Naive thymus-derived CD8-positive, alpha-beta T cell (primary cell): ENCODE results near the gene EFNA4. TPM values are rescaled to one million over a fixed set of nuclear protein-coding genes. Genes with fewer than 3 reads are reported as not detected.

Experiments
- ATAC-seq, 2 donors: fragments of 150-1000 bp; cut with Tn5 transposase in 1 of 2; sonication (Bioruptor Pico), chemical (Tn5 transposase) in 1 of 2; 1 replicate in 1 of 2; 2 replicates in 1 of 2; pipeline ENCODE4 v1.10.0; 2021; ENCODE audit warnings: mild to moderate bottlenecking in 2 of 2, moderate library complexity in 2 of 2
- POLR2A ChIA-PET: fragments of 350-600 bp; sonication (Branson Sonifier 250); formaldehyde crosslinking; loops from one replicate; lab custom pipeline; 2021; ENCODE audit warnings: antibody characterized with exemption; lab: Charles Lee
- DNase-seq, 10 donors: peaks; one replicate each; pipeline versions ENCODE4 v3.0.0 to v3.0.0-alpha.2; 2020 to 2022
- H3K27ac Mint-ChIP-seq, 10 donors: one replicate each; pipeline ENCODE4 v1.8.0; 2020 to 2022; ENCODE audit warnings: mild to moderate bottlenecking in 10 of 10, mixed read lengths in 10 of 10, moderate library complexity in 4 of 10, inconsistent platforms in 1 of 10
- H3K27me3 Mint-ChIP-seq, 5 donors: one replicate each; pipeline ENCODE4 v1.8.0; 2021 to 2022; ENCODE audit warnings: mixed read lengths in 5 of 5
- H3K36me3 Mint-ChIP-seq, 3 donors: one replicate each; pipeline ENCODE4 v1.8.0; 2020 to 2022; ENCODE audit warnings: mixed read lengths in 3 of 3, mild to moderate bottlenecking in 2 of 3, inconsistent platforms in 1 of 3
- H3K4me1 Mint-ChIP-seq, 4 donors: one replicate each; pipeline ENCODE4 v1.8.0; 2021 to 2022; ENCODE audit warnings: mixed read lengths in 4 of 4
- H3K4me3 Mint-ChIP-seq, 10 donors: one replicate each; pipeline ENCODE4 v1.8.0; 2020 to 2022; ENCODE audit warnings: mild to moderate bottlenecking in 10 of 10, mixed read lengths in 10 of 10, moderate library complexity in 6 of 10, inconsistent platforms in 1 of 10
- H3K9me3 Mint-ChIP-seq, 9 donors: one replicate each; pipeline ENCODE4 v1.8.0; 2020 to 2022; ENCODE audit warnings: mixed read lengths in 9 of 9, mild to moderate bottlenecking in 3 of 9, inconsistent platforms in 1 of 9, moderate library complexity in 1 of 9
- polyA plus RNA-seq, 3 donors: library from polyadenylated mRNA; unstranded; fragments of 300-500 nt; fragmentation: Illumina TruSeq; gene quantifications; one replicate each; pipeline ENCODE4 v1.2.3, GENCODE V29; 2021
- total RNA-seq, 8 experiments: library from RNA in 2 of 8; stranded (reverse) in 2 of 8; gene quantifications; one replicate each; pipeline ENCODE4 v1.2.3 and lab custom pipeline; 2021 to 2026

Gene EFNA4
- total and polyA plus RNA-seq, 5 experiments from 2014 or later = 1.0 to 5.3 (median 2.6) TPM

DNA sequence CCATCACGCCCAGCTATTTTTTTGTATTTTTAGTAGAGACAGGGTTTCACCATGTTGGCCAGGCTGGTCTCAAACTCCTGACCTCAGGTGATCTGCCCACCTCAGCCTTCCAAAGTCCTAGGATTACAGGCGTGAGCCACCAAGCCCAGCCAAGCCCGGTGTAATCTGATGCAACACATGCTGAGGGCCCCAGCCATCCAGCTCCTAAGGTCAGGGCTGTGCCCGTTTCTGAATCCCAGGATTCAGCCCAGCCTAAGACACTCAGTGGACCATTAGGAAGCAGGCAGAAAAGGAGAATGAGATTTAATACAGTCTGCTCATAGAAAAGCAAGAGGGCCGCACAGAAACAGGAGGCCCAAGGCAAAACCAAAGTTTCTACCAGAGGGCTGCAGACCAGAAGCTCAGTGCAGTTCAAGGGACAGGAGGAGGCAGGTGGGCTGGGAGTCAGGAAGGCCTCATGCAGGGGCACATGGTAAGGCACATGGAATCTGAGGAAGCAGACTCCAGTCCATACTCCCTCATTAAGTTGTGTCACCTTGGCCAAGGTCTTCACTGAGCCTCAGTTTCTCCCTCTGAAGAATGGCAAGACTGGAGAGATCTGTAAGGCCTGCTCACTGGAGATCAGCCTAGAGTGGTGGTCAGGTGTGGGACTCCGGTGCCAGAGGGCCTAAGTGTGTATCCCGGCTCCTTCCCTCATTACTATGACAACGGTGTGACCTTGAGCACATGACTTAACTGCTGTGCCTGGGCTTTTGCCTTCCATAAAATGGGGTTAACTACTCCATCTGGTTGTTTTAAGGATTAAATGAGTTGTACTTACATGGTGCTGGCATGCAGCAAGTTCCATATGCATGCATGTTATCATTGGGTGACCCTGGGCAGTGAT is 14.8 kb upstream of the EFNA4 start:
- POLR2A ChIA-PET = interaction anchor here (1.3 to 1.4 kb wide), 2 partner anchors 13 to 15 kb away, joined by 3 read pairs; no protein-coding TSS in a partner anchor
- H3K4me3 Mint-ChIP-seq = peak overlapping the region in 4 of 10 donors; percentile 14 to 87 (median 66)

DNA sequence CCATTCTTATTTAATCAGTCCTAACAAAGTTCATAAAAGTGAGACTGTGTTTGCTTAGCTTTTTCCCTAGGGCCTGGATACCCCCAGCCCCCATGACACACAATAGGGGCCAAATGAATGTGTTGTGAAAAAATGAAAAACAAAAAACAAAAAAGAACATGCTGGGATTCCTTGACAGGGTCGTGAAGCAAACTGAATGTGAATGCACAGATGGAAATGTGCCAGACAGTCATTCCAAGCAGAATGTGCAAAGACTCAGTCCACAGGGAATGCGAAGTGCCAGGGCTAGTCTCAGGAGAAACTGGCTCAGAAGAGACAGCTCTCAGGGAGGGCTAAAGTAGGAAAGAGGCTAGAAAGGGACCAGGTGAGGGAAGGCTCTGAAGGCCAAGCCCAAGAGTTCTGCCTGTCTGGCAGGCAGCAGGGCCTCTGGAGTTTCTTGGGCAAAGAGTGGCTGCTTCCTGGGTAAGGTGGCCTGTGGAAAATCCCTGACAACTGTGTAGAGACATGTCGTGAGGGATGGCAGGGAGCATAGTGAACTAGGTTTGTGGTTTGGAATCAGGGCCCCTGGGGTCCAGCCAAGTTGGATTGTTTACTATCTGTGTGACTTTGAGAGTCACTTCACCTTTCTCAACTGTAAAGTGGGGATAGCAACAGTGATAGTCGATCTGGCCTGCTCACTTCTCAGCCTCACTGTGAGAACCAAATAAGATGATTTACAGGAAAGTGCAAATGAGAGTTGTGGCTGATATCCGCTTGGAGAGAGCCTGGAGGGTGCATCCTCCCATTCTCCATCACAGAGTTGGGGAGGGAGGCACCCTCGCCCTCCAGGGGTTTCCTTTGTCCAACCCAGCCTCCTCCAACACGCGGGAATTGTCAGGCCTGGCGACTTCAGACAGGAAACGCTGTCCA is 13.6 kb upstream of the EFNA4 start:
- Mint-ChIP-seq H3K27ac (peak overlapping the region in 6 of 10 donors; percentile 9 to 86 (median 37)), H3K9me3 (no peaks in the 10 kb centered on the region), H3K4me1 (peaks cover 11 to 30% (median 24%) of the 10 kb centered on the region in 4 donors), H3K27me3 (peaks cover 0 to 2% (median 0%) of the 10 kb centered on the region in 5 donors), H3K36me3 (no peaks in the 10 kb centered on the region), H3K4me3 (peak overlapping the region; percentile 79 to 91 (median 86))
- POLR2A ChIA-PET = interaction anchor here (1.3 to 2.7 kb wide), 3 partner anchors 11 to 35 kb away, joined by 5 to 15 read pairs (median 11); no protein-coding TSS in a partner anchor
- ATAC-seq (no peak), DNase-seq (no peak)

More for the DNA sequence above, 14.8 kb upstream of the EFNA4 start:
- no peak for ATAC-seq
- Mint-ChIP-seq H3K27ac (no peak overlapping the region), H3K4me1 (peaks cover 15 to 36% (median 26%) of the 10 kb centered on the region in 4 donors), H3K27me3 (peaks cover 0 to 2% (median under 1%) of the 10 kb centered on the region in 5 donors), H3K9me3 (no peaks in the 10 kb centered on the region), H3K36me3 (no peaks in the 10 kb centered on the region)
- no peak for DNase-seq

DNA sequence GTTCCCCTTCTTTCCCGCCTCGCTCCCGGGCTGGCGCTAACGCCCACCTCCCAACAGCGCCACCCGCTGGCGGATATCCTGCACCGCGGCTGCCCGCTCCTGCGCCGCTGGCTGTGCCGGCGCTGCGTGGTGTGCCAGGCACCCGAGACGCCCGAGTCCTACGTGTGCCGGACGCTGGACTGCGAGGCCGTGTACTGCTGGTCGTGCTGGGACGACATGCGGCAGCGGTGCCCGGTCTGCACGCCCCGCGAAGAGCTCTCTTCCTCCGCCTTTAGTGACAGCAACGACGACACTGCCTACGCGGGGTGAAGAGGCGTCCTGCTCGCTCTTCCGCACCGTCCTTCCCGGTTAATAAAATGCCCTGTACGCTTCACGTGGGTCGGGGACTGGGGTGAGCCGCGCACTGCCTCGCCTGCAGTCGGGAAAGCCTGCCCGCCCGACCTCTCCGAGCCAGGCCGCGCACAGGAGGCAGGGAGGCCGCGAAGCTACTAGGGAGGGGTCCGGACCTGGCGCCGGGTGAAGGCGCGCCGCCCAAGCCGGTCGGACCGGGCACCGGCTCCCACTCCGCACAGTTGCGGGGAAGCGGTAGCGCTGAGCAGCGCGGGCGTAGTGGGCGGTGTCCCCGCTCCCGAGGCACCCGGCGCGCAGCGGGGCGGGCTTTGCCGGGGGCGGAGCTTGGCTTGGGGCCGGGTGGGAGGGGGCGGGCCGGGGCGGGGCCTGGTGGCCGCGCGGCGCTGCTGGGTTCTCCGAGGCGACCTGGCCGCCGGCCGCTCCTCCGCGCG is 12.8 kb upstream of the EFNA4 start, which contains the start of gene ADAM15:
TSS of gene ADAM15 (plus strand) at position 757 of the 782 bp plus-strand sequence. CDS start 71 bp downstream, outside the sequence.
- POLR2A ChIA-PET = interaction anchor here (0.5 to 2.7 kb wide), 12 partner anchors 10 to 114 kb away, joined by 3 to 15 read pairs (median 5); partner anchors contain the start of genes EFNA3, PBXIP1 and PYGO2
- ATAC-seq = peak; percentile 79 to 85
- Mint-ChIP-seq H3K9me3 (no peaks in the 10 kb centered on the region), H3K27me3 (peaks cover 0 to 2% (median 0%) of the 10 kb centered on the region in 5 donors), H3K36me3 (no peaks in the 10 kb centered on the region), H3K4me1 (peaks cover 9 to 27% (median 22%) of the 10 kb centered on the region in 4 donors), H3K4me3 (peak within 1 kb of the TSS; percentile 79 to 91 (median 86)), H3K27ac (peak within 1 kb of the TSS; percentile 23 to 86 (median 64))
- DNase-seq = peak; percentile 58 to 83 (median 72)

DNA sequence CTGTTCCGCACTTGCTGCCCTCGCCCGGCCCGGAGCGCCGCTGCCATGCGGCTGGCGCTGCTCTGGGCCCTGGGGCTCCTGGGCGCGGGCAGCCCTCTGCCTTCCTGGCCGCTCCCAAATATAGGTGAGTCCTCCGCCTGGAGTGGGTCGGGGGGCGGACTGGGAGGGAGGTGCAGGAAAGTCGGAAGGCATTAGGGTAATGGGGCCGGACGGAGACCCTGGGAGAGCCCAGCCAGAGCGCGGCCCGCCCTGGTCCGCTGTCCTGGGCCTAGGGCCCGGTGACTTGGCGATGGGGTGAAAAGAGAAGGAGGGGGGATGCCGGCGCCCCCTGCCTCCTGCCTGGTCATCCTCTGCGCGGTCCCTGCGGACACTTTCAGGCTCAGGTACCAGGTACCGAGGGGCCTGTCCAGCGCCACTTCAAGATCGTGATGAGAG is 12.2 kb upstream of the EFNA4 start:
- POLR2A ChIA-PET = interaction anchor here (0.5 to 2.7 kb wide), 13 partner anchors 10 to 113 kb away, joined by 3 to 15 read pairs (median 5); partner anchors contain the start of genes EFNA3, EFNA4, PBXIP1 and PYGO2
- Mint-ChIP-seq H3K9me3 (no peaks in the 10 kb centered on the region), H3K4me1 (peaks cover 9 to 27% (median 22%) of the 10 kb centered on the region in 4 donors), H3K36me3 (peaks cover 0 to 4% (median 4%) of the 10 kb centered on the region in 3 donors), H3K4me3 (peak overlapping the region; percentile 71 to 86 (median 83)), H3K27me3 (peaks cover 0 to 2% (median 0%) of the 10 kb centered on the region in 5 donors), H3K27ac (peak overlapping the region in 1 of 10 donors; percentile 9)
- ATAC-seq (peak in 1 of 2 donors; percentile 4), DNase-seq (no peak)

DNA sequence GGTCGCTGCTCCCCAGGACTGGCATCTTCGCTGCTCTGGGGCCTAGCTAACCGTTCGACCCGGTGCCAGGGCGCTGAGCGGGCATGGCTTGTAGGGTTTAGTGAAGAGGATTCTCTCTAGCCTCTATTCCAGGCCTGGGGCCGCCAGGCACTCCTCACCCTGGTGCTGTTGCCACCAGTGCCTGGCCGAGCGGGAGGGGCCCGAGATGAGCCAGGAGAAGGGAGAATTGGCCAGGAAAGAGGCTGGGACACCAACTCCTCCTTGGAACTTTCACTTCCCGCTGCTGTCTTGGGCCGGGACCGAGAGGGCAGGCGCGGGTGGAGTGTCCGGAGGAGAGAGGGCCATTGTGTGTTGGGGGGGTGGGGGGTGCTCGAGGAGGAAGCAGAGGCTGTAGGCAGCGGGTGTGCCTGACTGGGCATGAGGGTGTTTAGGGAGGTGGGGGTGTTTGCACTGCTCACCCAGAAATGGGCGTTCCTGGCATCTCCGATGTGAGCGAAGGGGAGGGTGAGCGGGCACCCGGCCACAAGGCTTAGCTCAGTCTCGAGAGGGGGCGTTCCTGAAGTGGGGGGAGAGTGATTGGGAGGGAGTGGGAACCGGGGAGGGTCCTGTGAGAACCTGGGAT is 11.7 kb upstream of the EFNA4 start:
- POLR2A ChIA-PET = interaction anchor here (0.5 to 2.7 kb wide), 10 partner anchors 9 to 113 kb away, joined by 3 to 15 read pairs (median 5); partner anchors contain the start of genes EFNA3, EFNA4, PBXIP1 and PYGO2
- no peaks in the 10 kb centered on the region for H3K9me3 Mint-ChIP-seq

DNA sequence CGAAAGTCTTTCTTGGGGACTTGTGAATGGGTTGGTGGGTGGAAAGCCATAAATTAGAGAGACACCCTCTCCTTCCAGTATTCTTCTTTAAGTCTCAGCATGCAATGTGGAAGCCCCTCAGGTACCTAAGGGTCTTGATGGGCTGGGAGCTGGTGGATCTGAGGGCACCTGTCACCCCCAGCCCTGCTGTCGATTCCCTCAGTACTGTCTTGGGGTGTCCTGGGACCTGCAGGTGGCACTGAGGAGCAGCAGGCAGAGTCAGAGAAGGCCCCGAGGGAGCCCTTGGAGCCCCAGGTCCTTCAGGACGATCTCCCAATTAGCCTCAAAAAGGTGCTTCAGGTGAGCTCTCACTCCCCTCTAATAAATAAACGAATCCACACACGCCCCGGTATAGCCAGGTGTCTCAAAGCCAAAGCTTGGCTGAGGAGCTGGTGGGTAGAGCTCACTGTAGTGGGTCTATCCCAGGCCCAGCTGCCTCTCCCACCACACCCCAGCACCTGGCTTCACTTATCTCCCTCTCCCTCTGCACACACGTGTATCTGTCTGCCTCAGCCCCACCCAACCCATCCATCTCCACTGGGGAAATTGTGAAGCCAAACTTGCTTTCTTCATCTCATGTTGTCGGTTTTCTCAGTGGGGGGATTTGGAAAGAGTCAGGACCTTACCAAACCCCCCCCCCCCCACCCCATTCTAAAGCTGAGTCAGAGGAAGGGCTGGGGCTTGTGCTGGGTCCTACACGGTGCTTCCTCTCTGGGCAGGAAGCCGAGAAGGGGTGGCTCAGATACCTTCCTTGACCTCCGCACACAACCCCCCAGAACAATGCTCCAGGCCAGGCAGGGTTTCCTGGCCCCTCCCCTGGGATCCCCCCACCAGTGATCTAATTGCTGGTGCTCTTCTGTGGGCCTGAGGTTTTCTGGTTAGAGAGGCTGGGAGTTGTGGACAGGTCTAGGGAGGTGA is 10.8 kb upstream of the EFNA4 start:
- DNase-seq (peak in 4 of 10 donors; percentile 11 to 22 (median 18)), ATAC-seq (peak in 1 of 2 donors; percentile 32)
- Mint-ChIP-seq H3K4me3 (peak overlapping the region; percentile 71 to 86 (median 83)), H3K36me3 (peaks cover 0 to 4% (median 4%) of the 10 kb centered on the region in 3 donors), H3K9me3 (no peaks in the 10 kb centered on the region), H3K4me1 (peaks cover 9 to 27% (median 22%) of the 10 kb centered on the region in 4 donors), H3K27ac (peak overlapping the region in 7 of 10 donors; percentile 43 to 81 (median 52)), H3K27me3 (no peaks in the 10 kb centered on the region)
- POLR2A ChIA-PET = interaction anchor here (0.8 to 2.7 kb wide), 5 partner anchors 8 to 98 kb away, joined by 3 to 15 read pairs (median 5); partner anchors contain the start of gene EFNA4

More for the DNA sequence above, 11.7 kb upstream of the EFNA4 start:
- Mint-ChIP-seq H3K36me3 (peaks cover 0 to 4% (median 4%) of the 10 kb centered on the region in 3 donors), H3K4me1 (peaks cover 9 to 27% (median 22%) of the 10 kb centered on the region in 4 donors), H3K27ac (peak overlapping the region in 9 of 10 donors; percentile 9 to 81 (median 48)), H3K27me3 (peaks cover 0 to 2% (median 0%) of the 10 kb centered on the region in 5 donors), H3K4me3 (peak overlapping the region; percentile 71 to 86 (median 83))
- ATAC-seq = peak; percentile 41 to 47
- peak in 6 of 10 donors; percentile 13 to 45 (median 32) for DNase-seq

DNA sequence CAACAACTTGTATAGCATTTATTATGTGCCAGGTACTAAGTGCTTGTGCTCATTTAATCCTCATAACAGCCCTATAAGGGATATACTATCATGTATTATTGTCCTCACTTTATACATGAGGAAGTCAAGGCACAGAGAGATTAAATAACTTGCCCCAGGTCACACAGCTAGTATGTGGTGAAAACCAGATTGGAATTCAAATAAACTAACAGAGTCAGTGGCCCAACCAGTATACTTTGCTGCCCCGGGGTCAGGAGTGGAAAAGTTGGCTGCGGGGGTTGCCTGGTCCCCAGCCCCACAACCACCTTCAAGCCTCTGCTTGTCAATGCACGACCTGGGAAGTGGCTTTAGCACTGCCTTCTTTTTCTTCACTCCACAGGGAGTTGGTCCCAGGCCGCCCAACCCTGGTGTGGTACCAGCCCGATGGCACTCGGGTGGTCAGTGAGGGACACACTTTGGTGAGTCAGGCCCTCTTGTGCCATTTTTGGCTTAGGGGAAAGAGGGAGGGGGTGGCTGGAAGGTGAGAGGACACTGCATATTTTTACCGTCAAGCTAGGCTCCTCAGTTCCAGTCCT is 9.9 kb upstream of the EFNA4 start:
- Mint-ChIP-seq H3K4me3 (peak overlapping the region; percentile 7 to 84 (median 45)), H3K27me3 (no peaks in the 10 kb centered on the region), H3K27ac (peak overlapping the region in 2 of 10 donors; percentile 43 to 48), H3K4me1 (peaks cover 9 to 27% (median 22%) of the 10 kb centered on the region in 4 donors), H3K36me3 (peaks cover 0 to 6% (median 4%) of the 10 kb centered on the region in 3 donors), H3K9me3 (no peaks in the 10 kb centered on the region)
- ATAC-seq (no peak), DNase-seq (no peak)
- POLR2A ChIA-PET = interaction anchor here (2.4 kb wide), 1 partner anchor 31 kb away, joined by 7 read pairs; no protein-coding TSS in a partner anchor

DNA sequence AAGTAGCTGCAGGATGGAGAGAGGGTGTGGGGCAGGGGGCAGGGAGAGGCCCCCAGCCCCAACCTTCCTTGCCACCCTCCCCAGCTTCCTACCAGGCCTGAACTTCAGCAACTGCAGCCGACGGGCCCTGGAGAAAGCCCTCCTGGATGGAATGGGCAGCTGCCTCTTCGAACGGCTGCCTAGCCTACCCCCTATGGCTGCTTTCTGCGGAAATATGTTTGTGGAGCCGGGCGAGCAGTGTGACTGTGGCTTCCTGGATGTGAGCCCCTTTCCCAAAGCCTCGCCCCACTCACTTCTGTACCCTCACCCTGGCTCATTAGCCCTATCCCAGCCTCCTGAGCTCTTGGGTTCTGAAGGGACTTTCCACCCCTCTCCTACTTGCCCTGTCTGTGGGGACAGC is 6.4 kb upstream of the EFNA4 start:
- Mint-ChIP-seq H3K9me3 (no peaks in the 10 kb centered on the region), H3K4me1 (peaks cover 14 to 23% (median 22%) of the 10 kb centered on the region in 4 donors), H3K36me3 (peaks cover 0 to 6% (median 4%) of the 10 kb centered on the region in 3 donors), H3K4me3 (no peak overlapping the region), H3K27me3 (no peaks in the 10 kb centered on the region), H3K27ac (no peak overlapping the region)
- ATAC-seq (no peak), DNase-seq (no peak)
- POLR2A ChIA-PET = interaction anchor here (1.4 kb wide), 1 partner anchor 24 kb away, joined by 3 read pairs; no protein-coding TSS in a partner anchor

DNA sequence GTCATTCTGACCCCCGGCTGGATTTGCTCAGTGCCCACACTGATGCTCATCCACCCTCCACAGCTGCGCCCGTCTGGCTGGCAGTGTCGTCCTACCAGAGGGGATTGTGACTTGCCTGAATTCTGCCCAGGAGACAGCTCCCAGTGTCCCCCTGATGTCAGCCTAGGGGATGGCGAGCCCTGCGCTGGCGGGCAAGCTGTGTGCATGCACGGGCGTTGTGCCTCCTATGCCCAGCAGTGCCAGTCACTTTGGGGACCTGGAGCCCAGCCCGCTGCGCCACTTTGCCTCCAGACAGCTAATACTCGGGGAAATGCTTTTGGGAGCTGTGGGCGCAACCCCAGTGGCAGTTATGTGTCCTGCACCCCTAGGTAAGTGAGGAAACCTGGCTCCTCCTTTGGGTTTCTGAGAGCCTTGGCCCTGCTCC is 5.7 kb upstream of the EFNA4 start:
- H3K36me3 Mint-ChIP-seq = peaks cover 0 to 6% (median 4%) of the 10 kb centered on the region in 3 donors
- no peak for DNase-seq
- POLR2A ChIA-PET = interaction anchor here (1.4 kb wide), 1 partner anchor 23 kb away, joined by 3 read pairs; no protein-coding TSS in a partner anchor
- H3K27me3 Mint-ChIP-seq = no peaks in the 10 kb centered on the region
- no peak for ATAC-seq
- H3K27ac Mint-ChIP-seq = no peak overlapping the region
- no peaks in the 10 kb centered on the region for H3K9me3 Mint-ChIP-seq
- no peak overlapping the region for H3K4me3 Mint-ChIP-seq
- peaks cover 10 to 22% (median 21%) of the 10 kb centered on the region in 4 donors for H3K4me1 Mint-ChIP-seq
